Fibroblast of the aortic adventitia (primary cell): Measurements from ENCODE around the gene ZBP1. TPM values are rescaled to one million over a fixed set of nuclear protein-coding genes. Genes with fewer than 3 reads are reported as not detected.

Experiments
- DNase-seq: peaks from one replicate; pipeline ENCODE4 v3.0.0-alpha.2; 2010; ENCODE audit warnings: low read depth
- H3K4me3 ChIP-seq: 2 replicates; pipeline ENCODE4 v1.5.1; 2011; ENCODE audit warnings: low read depth, mild to moderate bottlenecking, control low read depth, low read length, moderate library complexity
- CTCF ChIP-seq: IDR thresholded peaks from 2 replicates; pipeline ENCODE4 v1.5.1; 2011; ENCODE audit warnings: mild to moderate bottlenecking, low read length, control low read depth, inconsistent platforms; ENCODE audit not compliant: insufficient read depth
- total RNA-seq: library from RNA; depleted of rRNA; stranded (reverse); fragments of >200 nt; gene quantifications from 2 replicates; pipeline ENCODE4 v1.2.3, GENCODE V29; 2012; ENCODE audit warnings: low replicate concordance

The ZBP1 gene
- total RNA-seq, 1 donor, result not detected

- no peak for TF ChIP-seq CTCF
- no peak overlapping the region for H3K4me3 ChIP-seq
- DNase-seq, result no peak
Observed at GRCh38 chr20:57609842-57610167, 10.4 kb downstream of the ZBP1 start.

- no peak for DNase-seq
- no peak overlapping the region for H3K4me3 ChIP-seq
- no peak for TF ChIP-seq CTCF
Observed at GRCh38 chr20:57609086-57609841, 11.0 kb downstream of the ZBP1 start.

GRCh38 chr20:57608516-57608915 lies 11.7 kb downstream of the ZBP1 start:
- no peak for DNase-seq
- TF ChIP-seq CTCF, result no peak
- H3K4me3 ChIP-seq, result no peak overlapping the region

GRCh38 chr20:57605878-57606277 lies 14.3 kb downstream of the ZBP1 start:
- TF ChIP-seq CTCF, result no peak
- DNase-seq, result no peak
- H3K4me3 ChIP-seq, result no peak overlapping the region

- TF ChIP-seq CTCF, result no peak
- H3K4me3 ChIP-seq, result no peak overlapping the region
- DNase-seq, result no peak
Observed at GRCh38 chr20:57605045-57605444, 15.2 kb downstream of the ZBP1 start.

GRCh38 chr20:57603120-57603519 lies 17.1 kb downstream of the ZBP1 start:
- TF ChIP-seq CTCF, result no peak
- no peak overlapping the region for H3K4me3 ChIP-seq
- DNase-seq, result no peak

- DNase-seq, result no peak
- TF ChIP-seq CTCF, result no peak
- H3K4me3 ChIP-seq, result no peak overlapping the region
Observed at GRCh38 chr20:57601737-57602136, 18.5 kb downstream of the ZBP1 start.
